A549 (cell line): Measurements from ENCODE around the gene ABCA7.

ENCODE experiments used
- BHLHE40 ChIP-seq: IDR thresholded peaks from 2 replicates; pipeline ENCODE4 v1.6.1; 2012; ENCODE audit warnings: low read depth, low read length, inconsistent platforms
- CTCF ChIP-seq: fragments of >200 bp; sonication (Bioruptor Twin); formaldehyde crosslinking; IDR thresholded peaks from 3 replicates; pipeline ENCODE4 v1.5.1; 2016
- EP300 ChIP-seq, 2 experiments: fragments of >200 bp; sonication (Bioruptor Twin); formaldehyde crosslinking; IDR thresholded peaks; 2 replicates in 1 of 2; 3 replicates in 1 of 2; pipeline ENCODE4 v1.6.1; 2016 to 2017
- HMGXB4 ChIP-seq: fragments of 250-450 bp; sonication (Bioruptor Pico); IDR thresholded peaks from 2 replicates; pipeline ENCODE4 v1.5.0; 2021; ENCODE audit warnings: mild to moderate bottlenecking, moderate library complexity, borderline replicate concordance
- MAZ ChIP-seq: fragments of 150-350 bp; IDR thresholded peaks from 2 replicates; pipeline ENCODE4 v1.6.1; 2014; ENCODE audit warnings: antibody characterized with exemption, low read depth, low read length, borderline replicate concordance
- POLR2A ChIP-seq: IDR thresholded peaks from 2 replicates; pipeline ENCODE4 v1.6.1; 2012; ENCODE audit warnings: mild to moderate bottlenecking, low read length
- REST ChIP-seq: fragments of 200-600 bp; sonication (generic); IDR thresholded peaks from 2 replicates; pipeline ENCODE4 v1.6.1; 2016; ENCODE audit warnings: antibody characterized with exemption, mild to moderate bottlenecking, moderate library complexity

GRCh38 chr19:1010586-1011510, 29.1 kb upstream of the ABCA7 start:
- TF ChIP-seq REST = no peak
- no peak for TF ChIP-seq MAZ
- no peak for TF ChIP-seq EP300 (IDR thresholded peaks at IDR 0.05)
- no peak for TF ChIP-seq CTCF
- TF ChIP-seq POLR2A = no peak
- TF ChIP-seq BHLHE40 = no peak
- no peak for TF ChIP-seq HMGXB4 (CRISPR knock-in tag)
